C4-2B (cell line): ENCODE measurements around the gene DOCK3.

ENCODE experiments used
- CTCF ChIP-seq: fragments of 450-650 bp; conservative IDR thresholded peaks from 2 replicates; pipeline ENCODE4 v1.5.1; 2017; ENCODE audit warnings: mild to moderate bottlenecking
- ZFX ChIP-seq: fragments of 450-650 bp; IDR thresholded peaks from 2 replicates; pipeline ENCODE4 v1.6.1; 2017

- TF ChIP-seq CTCF (no peak), ZFX (no peak)
Measured at GRCh38 chr3:51004235-51004634, 329.5 kb downstream of the DOCK3 start.
